GM19455 (cell line): Measurements from ENCODE around the gene CDKN2A.

Experiments
- ATAC-seq: cut with Tn5 transposase; IDR thresholded peaks from one replicate; pipeline ENCODE4 v1.9.1; 2021; ENCODE audit not compliant: unreplicated experiment

CDKN2A gene

GRCh38 chr9:22008384-22008716 lies 14.2 kb upstream of the CDKN2A start:
- no peak for ATAC-seq

GRCh38 chr9:22005702-22006606 lies 11.8 kb upstream of the CDKN2A start:
- ATAC-seq = no peak

- no peak for ATAC-seq
These were observed 11.0 kb upstream of the CDKN2A start for GRCh38 chr9:22005021-22005701.

GRCh38 chr9:22002038-22002437 lies 7.8 kb upstream of the CDKN2A start:
- ATAC-seq = no peak

- no peak for ATAC-seq
These were observed 3.8 kb upstream of the CDKN2A start for GRCh38 chr9:21998026-21998425.

GRCh38 chr9:21997480-21997879 lies 3.3 kb upstream of the CDKN2A start:
- ATAC-seq = no peak

GRCh38 chr9:21996858-21997257 lies 2.7 kb upstream of the CDKN2A start:
- no peak for ATAC-seq

GRCh38 chr9:21996438-21996837 lies 2.2 kb upstream of the CDKN2A start:
- no peak for ATAC-seq

GRCh38 chr9:21995666-21996398 lies 1.6 kb upstream of the CDKN2A start:
- peak; percentile 29 for ATAC-seq

- ATAC-seq = peak; percentile 85
These were observed 944 bp upstream of the CDKN2A start for GRCh38 chr9:21995006-21995665.

- ATAC-seq = peak; percentile 43
These were observed 389 bp upstream of the CDKN2A start, which contains the start of gene CDKN2B-AS1 for GRCh38 chr9:21994556-21995005. Gene CDKN2B-AS1 (plus strand): TSS chr9:21994791.

GRCh38 chr9:21993007-21993406 lies 1.2 kb downstream of the CDKN2A start:
- no peak for ATAC-seq

- no peak for ATAC-seq
These were observed 2.9 kb downstream of the CDKN2A start for GRCh38 chr9:21991072-21991959.

- ATAC-seq = no peak
These were observed 4.6 kb downstream of the CDKN2A start for GRCh38 chr9:21989440-21990189.

- no peak for ATAC-seq
These were observed 5.9 kb downstream of the CDKN2A start for GRCh38 chr9:21988056-21988990.

GRCh38 chr9:21985964-21986667 lies 8.1 kb downstream of the CDKN2A start:
- no peak for ATAC-seq

- ATAC-seq = no peak
These were observed 10.1 kb downstream of the CDKN2A start for GRCh38 chr9:21984101-21984500.

- ATAC-seq = no peak
These were observed 10.6 kb downstream of the CDKN2A start for GRCh38 chr9:21983561-21983935.
